ENCODE results near the gene ENG.
"Not testable (repeated sequence)": the region's sequence is repeated elsewhere in the genome, so short reads cannot be mapped to it uniquely, and the experiment has no call there.

Gene ENG

GRCh38 chr9:127885508-127886281 lies 31.2 kb upstream of the ENG start:
- FAIRE-seq = no peak
- no peak for TF ChIP-seq POLR2A (IDR thresholded peaks at IDR 0.05; ENCODE audit: low read depth, low read length)

DNA sequence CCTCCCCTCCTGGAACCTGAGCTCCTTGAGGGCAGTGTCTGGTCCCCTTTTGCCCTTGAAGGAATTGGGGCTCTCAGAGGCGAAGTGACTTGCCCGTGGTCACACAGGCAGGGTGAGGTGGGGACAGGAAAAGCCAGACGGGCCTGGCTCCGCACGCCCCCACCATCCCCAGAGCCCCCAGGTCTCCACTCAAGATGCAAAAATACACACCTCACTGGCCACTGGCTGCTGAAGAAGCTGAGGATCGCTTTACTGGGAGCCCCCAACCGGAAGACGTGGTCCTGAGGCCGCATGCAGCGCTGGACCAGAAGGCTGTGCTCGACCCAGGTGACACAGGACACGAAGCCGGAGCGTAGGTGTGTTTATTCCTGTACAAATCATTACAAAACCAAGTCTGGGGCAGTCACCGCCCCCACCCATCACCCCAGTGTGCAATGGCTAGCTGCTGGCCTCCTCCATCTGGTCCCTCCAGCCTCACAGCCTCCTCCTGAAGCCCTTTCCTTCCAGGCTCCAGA lies 30.6 kb upstream of the ENG start:
- no peak for FAIRE-seq
- DNase-seq (ENCODE audit: insufficient read length, low spot score) = no peak
- no peak for TF ChIP-seq POLR2A (IDR thresholded peaks at IDR 0.05; ENCODE audit: low read depth, low read length)

More at GRCh38 chr9:127885508-127886281, 31.2 kb upstream of the ENG start:
- no peak for DNase-seq (ENCODE audit: insufficient read length, low spot score)

GRCh38 chr9:127884427-127884911 lies 30.0 kb upstream of the ENG start:
- peak; percentile 19; the same call in 1 of the 2 replicates for TF ChIP-seq POLR2A (IDR thresholded peaks at IDR 0.05; ENCODE audit: low read depth, low read length)
- FAIRE-seq (no peak), DNase-seq (ENCODE audit: insufficient read length, low spot score) (no peak)

DNA sequence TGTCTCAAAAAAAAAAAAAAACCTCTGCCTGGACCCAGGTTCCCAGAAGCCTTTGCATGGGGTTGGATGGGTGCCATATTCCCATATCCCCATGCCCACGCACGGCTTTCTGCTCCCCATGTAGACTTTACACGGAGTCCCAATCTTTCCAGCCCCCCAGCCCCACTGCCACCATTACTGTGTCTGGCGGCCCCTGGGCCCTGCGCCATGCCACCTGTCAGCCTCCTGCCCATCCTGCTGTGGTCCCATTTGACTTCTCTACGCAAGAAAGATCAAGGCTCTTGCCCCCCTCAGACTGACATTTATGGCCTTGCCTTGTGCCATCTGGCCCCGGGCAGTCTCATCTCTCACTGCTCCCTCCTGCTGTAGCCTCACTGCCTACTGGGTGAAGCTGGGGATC lies 29.5 kb upstream of the ENG start:
- DNase-seq (ENCODE audit: insufficient read length, low spot score) (no peak), FAIRE-seq (no peak)
- no peak for TF ChIP-seq POLR2A (IDR thresholded peaks at IDR 0.05; ENCODE audit: low read depth, low read length)

DNA sequence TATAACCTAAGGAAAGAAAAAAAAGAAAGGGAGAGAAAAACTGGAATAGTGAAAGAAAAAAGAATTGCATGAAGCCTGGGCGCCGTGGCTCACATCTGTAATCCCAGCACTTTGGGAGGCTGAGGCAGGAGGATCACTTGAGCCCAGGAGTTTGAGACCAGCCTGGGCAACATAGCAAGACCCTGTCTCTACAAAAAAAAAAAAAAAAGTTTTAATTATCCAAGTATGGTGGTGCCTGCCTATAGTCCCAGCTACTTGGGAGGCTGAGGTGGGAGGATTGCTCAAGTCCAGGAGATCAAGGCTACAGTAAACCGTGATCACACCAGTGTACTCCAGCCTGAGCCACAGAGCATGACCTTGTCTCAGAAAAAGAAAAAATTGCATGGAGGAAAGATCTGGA lies 27.3 kb upstream of the ENG start:
- FAIRE-seq; DNase-seq (ENCODE audit: insufficient read length, low spot score): not testable (repeated sequence)

- DNase-seq (ENCODE audit: insufficient read length, low spot score) = no peak
- FAIRE-seq = no peak
- no peak for TF ChIP-seq POLR2A (IDR thresholded peaks at IDR 0.05; ENCODE audit: low read depth, low read length)
Measured at GRCh38 chr9:127880143-127880542, 25.7 kb upstream of the ENG start.

DNA sequence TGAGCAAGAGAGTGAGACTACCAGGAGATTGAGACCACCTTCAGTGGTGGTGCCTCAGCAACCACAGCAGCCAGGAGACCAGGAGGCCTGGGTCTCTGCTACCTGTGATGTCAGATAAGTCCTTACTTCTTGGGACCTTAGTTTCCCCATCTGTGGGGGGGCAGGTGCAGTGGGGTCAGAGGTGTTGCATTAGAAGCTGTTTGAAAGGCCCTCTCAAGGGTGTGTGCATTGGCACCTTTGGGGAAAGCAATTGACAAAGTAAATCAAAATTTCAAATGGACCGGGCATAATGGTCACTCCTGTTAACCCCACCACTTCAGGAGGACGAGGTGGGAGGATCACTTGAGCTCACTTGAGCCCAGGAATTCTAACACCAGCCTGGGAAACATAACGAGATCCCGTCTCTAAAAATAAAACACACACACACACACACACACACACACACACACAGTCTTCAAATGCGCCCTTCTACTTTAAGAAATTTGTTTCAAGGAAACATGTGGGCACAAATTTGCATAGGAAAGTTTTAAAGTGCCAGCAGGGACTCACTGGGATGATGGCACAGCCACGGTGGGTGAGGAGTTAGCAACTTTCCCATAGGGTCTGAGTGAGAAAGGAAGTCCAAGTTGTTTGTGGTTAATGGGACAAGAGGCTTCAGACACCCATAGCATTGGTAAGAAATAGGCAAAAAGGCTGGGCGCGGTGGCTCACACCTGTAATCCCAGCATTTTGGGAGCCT lies 24.4 kb upstream of the ENG start:
- DNase-seq (ENCODE audit: insufficient read length, low spot score) (no peak), FAIRE-seq (no peak)
- TF ChIP-seq POLR2A (IDR thresholded peaks at IDR 0.05; ENCODE audit: low read depth, low read length) = no peak

DNA sequence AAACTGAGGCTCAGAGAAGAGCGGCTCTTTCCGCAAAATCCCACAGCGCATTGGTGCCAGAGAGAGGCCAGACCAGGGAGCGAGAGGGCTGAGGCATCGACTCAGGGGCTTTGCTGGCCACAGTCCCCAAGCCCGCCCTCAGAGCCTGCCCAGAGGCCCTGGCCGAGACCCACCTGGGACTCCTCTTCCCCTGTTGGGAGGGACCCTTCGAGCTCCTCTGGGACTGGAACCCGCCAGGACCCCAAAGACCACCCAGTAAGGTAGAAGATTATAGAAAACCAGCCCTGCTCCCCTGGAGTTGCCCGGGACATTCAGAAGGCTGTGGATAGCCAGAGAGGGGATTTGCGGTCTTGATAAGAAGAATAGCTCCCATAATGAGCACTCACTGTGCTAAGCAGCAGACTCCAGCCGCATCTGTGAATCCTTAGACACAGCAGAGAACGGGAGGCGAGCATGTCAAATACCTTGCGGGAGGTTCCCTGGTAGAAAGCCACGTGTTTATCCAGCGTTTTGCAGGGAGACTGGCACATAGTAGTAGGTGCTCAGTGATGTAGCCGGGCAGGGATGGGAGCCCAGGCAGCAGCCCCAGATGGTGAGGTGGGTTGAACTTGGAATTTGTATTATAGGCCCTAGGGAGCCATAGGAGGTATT lies 23.7 kb upstream of the ENG start:
- no peak for TF ChIP-seq POLR2A (IDR thresholded peaks at IDR 0.05; ENCODE audit: low read depth, low read length)
- FAIRE-seq (no peak), DNase-seq (ENCODE audit: insufficient read length, low spot score) (no peak)

- peak; percentile 87 for TF ChIP-seq POLR2A (IDR thresholded peaks at IDR 0.05; ENCODE audit: low read depth, low read length)
- no peak for FAIRE-seq
- DNase-seq (ENCODE audit: insufficient read length, low spot score) = peak; percentile 85
Measured at GRCh38 chr9:127877566-127877998, 23.1 kb upstream of the ENG start, which contains the start of gene AK1. Gene AK1 (minus strand): TSS chr9:127877675. CDS start chr9:127874617, 3,058 bp downstream.

DNA sequence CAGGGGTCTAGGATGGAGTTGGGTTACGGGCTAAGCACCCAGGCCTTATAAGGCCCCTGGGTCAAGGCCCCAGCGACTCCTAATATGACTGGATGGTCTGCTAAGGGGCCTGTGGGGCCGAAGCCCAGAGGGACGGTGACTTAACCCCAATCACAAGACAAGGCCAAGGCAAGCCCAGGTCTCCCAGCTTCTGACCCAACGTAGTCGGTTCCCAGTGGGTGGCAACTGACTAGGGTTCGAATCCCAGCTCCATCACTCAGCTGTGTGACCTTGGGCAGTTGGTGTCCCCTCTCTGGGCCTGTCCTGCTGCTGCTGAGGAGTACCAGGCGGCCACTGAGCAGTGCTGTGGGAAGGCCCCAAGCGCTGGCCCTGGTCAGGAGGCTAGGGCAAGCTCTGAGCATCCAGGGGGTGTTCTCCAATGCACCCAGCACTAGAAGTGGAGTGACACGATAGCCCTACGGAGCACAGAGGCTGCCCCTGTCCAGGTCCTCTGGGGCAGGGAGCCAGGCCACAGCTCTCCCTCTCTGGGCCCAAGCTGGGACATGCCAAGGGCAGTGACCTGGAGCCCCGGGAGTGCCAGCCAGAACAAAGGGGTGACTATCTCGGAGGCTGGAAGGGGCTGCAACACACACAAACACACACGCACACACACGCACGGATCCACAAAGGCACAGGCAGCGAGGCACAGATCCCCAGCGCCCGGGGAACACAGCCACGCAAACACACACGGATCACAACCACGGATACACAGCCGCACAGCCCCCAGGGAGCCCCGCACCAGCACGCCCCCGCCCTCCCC lies 22.5 kb upstream of the ENG start:
- no peak for TF ChIP-seq POLR2A (IDR thresholded peaks at IDR 0.05; ENCODE audit: low read depth, low read length)
- peak; percentile 58 for DNase-seq (ENCODE audit: insufficient read length, low spot score)
- no peak for FAIRE-seq

DNA sequence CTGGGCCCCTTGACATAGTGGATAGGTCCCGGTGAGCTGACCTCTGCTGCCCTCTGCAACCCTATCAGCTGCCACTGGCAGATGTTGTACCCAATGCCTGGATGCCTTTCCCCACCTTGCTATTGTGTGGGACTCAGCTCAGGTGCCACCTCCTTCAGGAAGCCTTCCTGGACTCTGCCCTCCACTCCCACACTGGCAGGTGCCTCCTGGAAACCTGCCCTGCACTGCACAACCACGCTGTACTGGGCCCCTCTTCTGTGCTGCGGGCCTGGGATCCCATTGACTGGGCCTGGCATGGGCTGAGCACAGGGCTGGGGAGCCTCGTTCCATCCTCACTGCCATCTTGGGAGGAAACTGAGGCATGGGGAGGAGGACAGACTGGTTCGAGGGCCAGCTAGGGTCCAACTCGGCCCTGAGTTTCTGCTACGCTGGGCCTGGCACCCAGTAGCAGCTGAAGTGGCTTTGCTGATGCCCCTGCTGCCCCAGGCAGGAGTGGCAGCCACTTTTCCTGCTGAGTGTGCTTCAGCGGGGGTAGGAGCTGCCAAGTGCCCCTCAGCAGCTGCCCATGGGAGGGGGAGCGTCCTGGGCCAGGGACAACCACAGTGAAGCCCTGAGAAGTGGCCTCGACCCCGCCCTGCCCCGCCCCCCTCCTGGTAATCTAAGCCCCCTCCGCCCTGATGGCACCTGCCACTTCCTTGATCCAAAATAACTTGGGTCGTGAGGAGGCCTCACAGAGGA lies 21.7 kb upstream of the ENG start:
- DNase-seq (ENCODE audit: insufficient read length, low spot score) (no peak), FAIRE-seq (no peak)
- no peak for TF ChIP-seq POLR2A (IDR thresholded peaks at IDR 0.05; ENCODE audit: low read depth, low read length)

GRCh38 chr9:127875306-127875966 lies 21.0 kb upstream of the ENG start:
- no peak for FAIRE-seq
- peak; percentile 83 for DNase-seq (ENCODE audit: insufficient read length, low spot score)
- TF ChIP-seq POLR2A (IDR thresholded peaks at IDR 0.05; ENCODE audit: low read depth, low read length) = no peak
